ENCODE data around the gene EHMT1. TPM values are rescaled to one million over a fixed set of nuclear protein-coding genes. Genes with fewer than 3 reads are reported as not detected.

EHMT1 gene
- total and polyA plus RNA-seq, 10 of the 15 experiments (the other 5 are each of a cell fraction or from before 2014, with no cell fraction given) = 2.9 to 100 (median 48.1) TPM

DNA sequence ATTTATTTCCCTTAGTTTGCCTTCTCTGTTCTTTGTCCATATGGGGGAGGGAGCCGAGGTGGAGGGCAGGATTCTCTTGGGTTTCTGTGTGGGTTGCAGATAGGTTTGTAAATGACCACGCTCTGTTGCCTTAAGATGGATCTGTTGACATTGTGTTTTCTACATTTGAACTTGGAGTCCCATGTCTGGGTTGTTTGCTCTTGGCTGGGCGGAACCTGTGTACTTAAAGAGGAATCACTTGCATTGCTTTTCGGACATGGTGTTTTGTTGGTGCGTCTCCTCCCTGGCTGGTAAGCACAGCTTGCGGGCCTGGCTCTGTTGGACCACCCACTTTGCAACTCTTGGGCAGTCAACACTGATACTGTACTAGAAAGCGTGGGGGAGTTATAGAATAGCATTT, 45.9 kb downstream of the EHMT1 start:
- ChIA-PET POLR2A (interaction anchor here (0.7 kb wide), 1 partner anchor 15 kb away, joined by 3 read pairs; no protein-coding TSS in a partner anchor), CTCF (interaction anchor here (0.9 to 2.0 kb wide), 2 partner anchors 8 to 44 kb away, joined by 3 to 7 read pairs; no protein-coding TSS in a partner anchor), SMC1A (ENCODE audit: uncharacterized antibody, unreplicated experiment) (interaction anchor here (1.0 kb wide), 1 partner anchor 25 kb away, joined by 3 read pairs; no protein-coding TSS in a partner anchor), RAD21 (ENCODE audit: unreplicated experiment) (no interaction called here)
- intact Hi-C loops (cut with micrococcal nuclease; ENCODE audit: unreplicated experiment) (no loop called here), in situ Hi-C loops (cut with MboI) (no loop called here)
- Histone ChIP-seq H3K36me3 (ENCODE audit: control insufficient read depth in 2 of 2, insufficient read depth in 2 of 2, low read length in 1 of 2) (peaks cover 5 to 9% of the 10 kb centered on the region in 2 experiments; a peak in 3 of 4 replicates), H3K4me3 (no peak overlapping the region), H3K9ac (ENCODE audit: control insufficient read depth, insufficient read depth, low read length) (no peak overlapping the region), H3K27me3 (replicated peaks in 1 of 2; ENCODE audit: control insufficient read depth in 2 of 2, insufficient read depth in 2 of 2, low read length in 1 of 2) (no peaks in the 10 kb centered on the region), H3K9me3 (replicated peaks; ENCODE audit: control insufficient read depth, insufficient read depth, low read length) (no peaks in the 10 kb centered on the region), H2AFZ (ENCODE audit: control insufficient read depth, low read depth, low read length) (no peak overlapping the region), H3K4me2 (ENCODE audit: control insufficient read depth, insufficient read depth) (no peak overlapping the region), H3K79me2 (ENCODE audit: control insufficient read depth, insufficient read depth, low read length) (peaks cover 57% of the 10 kb centered on the region), H4K20me1 (ENCODE audit: control insufficient read depth, insufficient read depth) (no peaks in the 10 kb centered on the region), H3K4me1 (ENCODE audit: control insufficient read depth, insufficient read depth, low read length) (peaks cover 22% of the 10 kb centered on the region), H3K27ac (ENCODE audit: control insufficient read depth, insufficient read depth) (peak overlapping the region; percentile 34; the same call in 1 of the 2 replicates)
- WGBS (ENCODE audit: insufficient coverage, insufficient replicate concordance, low lambda C conversion rate, missing lambda C conversion rate) = 86% methylated on average over 7 of the region's 7 CpGs
- FAIRE-seq (no peak), ATAC-seq (no peak), DNase-seq (ENCODE audit: low read depth, low spot score) (no peak)
- TF ChIP-seq RELB (IDR thresholded peaks at IDR 0.05; ENCODE audit: low read depth) (no peak), ELK1 (IDR thresholded peaks at IDR 0.05; ENCODE audit: low read depth, low read length) (no peak), TARDBP (IDR thresholded peaks at IDR 0.05; ENCODE audit: borderline replicate concordance) (no peak), YY1 (IDR thresholded peaks at IDR 0.05; ENCODE audit: low read depth, low read length) (no peak)
- no TSS peak for BruUV-seq (replicated peaks)

Measured in GM12878 (cell line).